Muscle layer of duodenum (tissue), 2 donors: Measurements from ENCODE around the gene BCORL1.

ENCODE experiments used
- H3K27ac ChIP-seq: one replicate; pipeline ENCODE4 v1.7.0; 2013; ENCODE audit warnings: mild to moderate bottlenecking, low read length
- H3K27me3 ChIP-seq: one replicate; pipeline ENCODE4 v1.7.0; 2013; ENCODE audit warnings: low read depth, mild to moderate bottlenecking, control low read depth, low read length
- H3K36me3 ChIP-seq, 2 donors: one replicate each; pipeline ENCODE4 v1.7.0; 2013; ENCODE audit warnings: low read length in 2 of 2, control low read depth in 1 of 2, mild to moderate bottlenecking in 1 of 2; ENCODE audit not compliant: insufficient read depth in 2 of 2, control insufficient read depth in 1 of 2
- H3K4me1 ChIP-seq, 2 donors: one replicate each; pipeline ENCODE4 v1.7.0; 2013; ENCODE audit warnings: low read length in 2 of 2, mild to moderate bottlenecking in 2 of 2, control low read depth in 1 of 2, moderate library complexity in 1 of 2; ENCODE audit not compliant: insufficient read depth in 2 of 2, control insufficient read depth in 1 of 2
- H3K4me3 ChIP-seq, 2 donors: one replicate each; pipeline ENCODE4 v1.7.0; 2013; ENCODE audit warnings: low read length in 2 of 2, low read depth in 1 of 2, mild to moderate bottlenecking in 1 of 2
- H3K9me3 ChIP-seq, 2 donors: one replicate each; pipeline ENCODE4 v1.7.0; 2013; ENCODE audit warnings: low read length in 2 of 2, control low read depth in 1 of 2, mild to moderate bottlenecking in 1 of 2; ENCODE audit not compliant: control insufficient read depth in 1 of 2
- donor health status: healthy.

Gene BCORL1

GRCh38 chrX:130048686-130049222, 66.3 kb downstream of the BCORL1 start:
- H3K27me3 ChIP-seq, result no peaks in the 10 kb centered on the region
- H3K4me1 ChIP-seq, result no peaks in the 10 kb centered on the region
- H3K36me3 ChIP-seq, result peaks cover 25 to 41% of the 10 kb centered on the region in 2 donors
- H3K4me3 ChIP-seq, result no peak overlapping the region
- no peak overlapping the region for H3K27ac ChIP-seq
- no peaks in the 10 kb centered on the region for H3K9me3 ChIP-seq

GRCh38 chrX:130049821-130050220, 67.4 kb downstream of the BCORL1 start:
- no peaks in the 10 kb centered on the region for H3K27me3 ChIP-seq
- H3K9me3 ChIP-seq, result no peaks in the 10 kb centered on the region
- peaks cover 25 to 39% of the 10 kb centered on the region in 2 donors for H3K36me3 ChIP-seq
- no peak overlapping the region for H3K4me3 ChIP-seq
- H3K4me1 ChIP-seq, result peaks cover 0 to 6% of the 10 kb centered on the region in 2 donors
- no peak overlapping the region for H3K27ac ChIP-seq

GRCh38 chrX:130051176-130051845, 68.9 kb downstream of the BCORL1 start:
- H3K27me3 ChIP-seq, result no peaks in the 10 kb centered on the region
- peaks cover 22 to 28% of the 10 kb centered on the region in 2 donors for H3K36me3 ChIP-seq
- H3K4me1 ChIP-seq, result peaks cover 0 to 11% of the 10 kb centered on the region in 2 donors
- no peaks in the 10 kb centered on the region for H3K9me3 ChIP-seq
- H3K27ac ChIP-seq, result no peak overlapping the region
- no peak overlapping the region for H3K4me3 ChIP-seq

- Histone ChIP-seq H3K36me3 (peaks cover 18 to 20% of the 10 kb centered on the region in 2 donors), H3K27ac (no peak overlapping the region), H3K9me3 (no peaks in the 10 kb centered on the region), H3K4me1 (peaks cover 0 to 11% of the 10 kb centered on the region in 2 donors), H3K4me3 (no peak overlapping the region), H3K27me3 (no peaks in the 10 kb centered on the region)
These were observed 70.8 kb downstream of the BCORL1 start for GRCh38 chrX:130053236-130053635.

- Histone ChIP-seq H3K4me3 (no peak overlapping the region), H3K4me1 (peaks cover 0 to 16% of the 10 kb centered on the region in 2 donors), H3K27me3 (no peaks in the 10 kb centered on the region), H3K9me3 (no peaks in the 10 kb centered on the region), H3K36me3 (peaks cover 17 to 18% of the 10 kb centered on the region in 2 donors), H3K27ac (no peak overlapping the region)
These were observed 72.7 kb downstream of the BCORL1 start for GRCh38 chrX:130055103-130055502.

GRCh38 chrX:130055899-130056298, 73.5 kb downstream of the BCORL1 start:
- H3K9me3 ChIP-seq, result no peaks in the 10 kb centered on the region
- H3K4me1 ChIP-seq, result peaks cover 0 to 18% of the 10 kb centered on the region in 2 donors
- H3K27ac ChIP-seq, result no peak overlapping the region
- no peak overlapping the region for H3K4me3 ChIP-seq
- peaks cover 17% of the 10 kb centered on the region in 2 donors for H3K36me3 ChIP-seq
- no peaks in the 10 kb centered on the region for H3K27me3 ChIP-seq

GRCh38 chrX:130057209-130057608, 74.8 kb downstream of the BCORL1 start:
- Histone ChIP-seq H3K27ac (no peak overlapping the region), H3K4me3 (no peak overlapping the region), H3K9me3 (no peaks in the 10 kb centered on the region), H3K4me1 (peaks cover 0 to 19% of the 10 kb centered on the region in 2 donors), H3K27me3 (no peaks in the 10 kb centered on the region), H3K36me3 (peaks cover 5 to 8% of the 10 kb centered on the region in 2 donors)

- Histone ChIP-seq H3K27ac (no peak overlapping the region), H3K27me3 (no peaks in the 10 kb centered on the region), H3K4me1 (peaks cover 0 to 19% of the 10 kb centered on the region in 2 donors), H3K9me3 (no peaks in the 10 kb centered on the region), H3K4me3 (no peak overlapping the region), H3K36me3 (no peaks in the 10 kb centered on the region)
These were observed 76.2 kb downstream of the BCORL1 start for GRCh38 chrX:130058652-130059051.

- Histone ChIP-seq H3K9me3 (no peaks in the 10 kb centered on the region), H3K36me3 (no peaks in the 10 kb centered on the region), H3K4me3 (peak overlapping the region; percentile 26 to 50), H3K27me3 (no peaks in the 10 kb centered on the region), H3K27ac (no peak overlapping the region), H3K4me1 (peaks cover 0 to 8% of the 10 kb centered on the region in 2 donors)
These were observed 78.0 kb downstream of the BCORL1 start for GRCh38 chrX:130060122-130061069.

- no peaks in the 10 kb centered on the region for H3K27me3 ChIP-seq
- H3K4me1 ChIP-seq, result no peaks in the 10 kb centered on the region
- H3K27ac ChIP-seq, result no peak overlapping the region
- H3K4me3 ChIP-seq, result no peak overlapping the region
- peaks cover 5 to 27% of the 10 kb centered on the region in 2 donors for H3K36me3 ChIP-seq
- H3K9me3 ChIP-seq, result no peaks in the 10 kb centered on the region
These were observed 84.7 kb downstream of the BCORL1 start for GRCh38 chrX:130066975-130067615.
